OCI-LY7 (cell line): ENCODE results near the gene SFT2D3.

Experiments
- CTCF ChIP-seq: fragments of 200-600 bp; sonication (generic); conservative IDR thresholded peaks from 2 replicates; pipeline ENCODE4 v1.5.1; 2014; ENCODE audit warnings: mild to moderate bottlenecking, antibody characterized with exemption, low read length, moderate library complexity, mixed read lengths
- EZH2phosphoT487 ChIP-seq: fragments of 200-600 bp; sonication (generic); IDR thresholded peaks from 2 replicates; pipeline ENCODE4 v1.6.1; 2018; ENCODE audit warnings: low read depth, borderline replicate concordance, mild to moderate bottlenecking, mixed run types, antibody characterized with exemption, low read length, moderate library complexity, mixed read lengths

- TF ChIP-seq CTCF (no peak), EZH2phosphoT487 (no peak)
These were observed 11.7 kb downstream of the SFT2D3 start for GRCh38 chr2:127712999-127713398.
